HTERT RPE-1 (cell line): ENCODE data around the gene CNTN6.

Source experiments
- in situ Hi-C: fragments of 300-500 bp; cut with MboI; formaldehyde crosslinking; loops from 4 replicates; pipeline ENCODE4 v1.14.3; 2020; ENCODE audit warnings: low sequenced_read_pairs

CNTN6 gene

DNA sequence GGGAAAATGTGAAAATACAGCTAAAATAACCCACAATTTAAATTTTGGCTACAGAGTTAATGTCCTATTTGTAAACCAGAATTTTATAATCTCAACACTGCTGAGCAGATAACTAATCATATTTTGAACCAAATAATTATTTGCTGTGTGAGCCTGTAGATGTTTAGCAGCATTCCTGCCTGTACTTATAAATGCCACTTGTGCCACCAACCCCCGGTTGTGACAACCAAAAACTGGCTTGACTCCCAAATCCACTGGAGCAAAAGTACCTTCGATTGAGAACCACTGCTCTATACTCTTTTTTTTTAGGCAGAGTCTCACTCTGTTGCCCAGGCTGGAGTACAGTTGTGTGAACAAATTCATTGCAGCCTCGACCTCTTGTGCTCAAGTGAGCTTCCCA lies 78.5 kb downstream of the CNTN6 start:
- in situ Hi-C loops = no loop called here

DNA sequence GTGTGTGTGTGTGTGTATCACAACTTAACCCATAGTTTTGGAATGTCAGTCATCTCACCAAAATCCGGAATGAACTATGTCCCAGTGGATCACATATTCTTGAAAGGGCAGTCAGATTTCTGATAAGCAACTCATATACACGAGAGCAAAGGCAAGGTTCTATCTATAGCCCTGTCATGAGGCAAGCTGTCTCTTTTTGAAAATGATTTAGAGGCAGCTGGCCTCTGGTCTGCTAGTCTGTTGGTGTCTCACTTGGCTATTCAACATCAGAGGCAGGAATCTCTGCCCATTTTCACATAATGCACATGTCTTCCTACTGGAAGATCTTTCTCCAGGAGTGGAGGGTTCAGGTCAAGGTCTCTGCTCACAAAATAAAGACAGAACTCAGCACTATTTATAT lies 79.8 kb downstream of the CNTN6 start:
- in situ Hi-C loops = no loop called here

DNA sequence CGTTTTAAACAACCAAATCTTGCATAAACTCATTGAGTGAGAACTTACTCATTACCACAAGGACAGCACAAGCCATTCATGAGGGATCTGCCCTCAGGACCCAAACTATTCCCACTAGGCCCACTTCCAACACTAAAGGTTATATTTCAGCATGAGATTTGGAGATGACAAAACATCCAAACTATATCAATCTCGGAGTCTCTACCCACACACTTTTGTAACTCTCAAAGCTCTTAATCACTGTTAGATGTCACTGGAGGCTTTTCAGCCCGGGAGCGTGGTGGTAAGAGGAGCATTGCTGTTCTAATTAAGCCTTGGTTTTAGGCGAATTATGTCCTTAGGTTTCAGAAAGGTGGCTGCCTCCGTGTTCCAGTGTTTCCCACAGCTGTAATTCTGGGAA lies 86.3 kb downstream of the CNTN6 start:
- in situ Hi-C loops = no loop called here

DNA sequence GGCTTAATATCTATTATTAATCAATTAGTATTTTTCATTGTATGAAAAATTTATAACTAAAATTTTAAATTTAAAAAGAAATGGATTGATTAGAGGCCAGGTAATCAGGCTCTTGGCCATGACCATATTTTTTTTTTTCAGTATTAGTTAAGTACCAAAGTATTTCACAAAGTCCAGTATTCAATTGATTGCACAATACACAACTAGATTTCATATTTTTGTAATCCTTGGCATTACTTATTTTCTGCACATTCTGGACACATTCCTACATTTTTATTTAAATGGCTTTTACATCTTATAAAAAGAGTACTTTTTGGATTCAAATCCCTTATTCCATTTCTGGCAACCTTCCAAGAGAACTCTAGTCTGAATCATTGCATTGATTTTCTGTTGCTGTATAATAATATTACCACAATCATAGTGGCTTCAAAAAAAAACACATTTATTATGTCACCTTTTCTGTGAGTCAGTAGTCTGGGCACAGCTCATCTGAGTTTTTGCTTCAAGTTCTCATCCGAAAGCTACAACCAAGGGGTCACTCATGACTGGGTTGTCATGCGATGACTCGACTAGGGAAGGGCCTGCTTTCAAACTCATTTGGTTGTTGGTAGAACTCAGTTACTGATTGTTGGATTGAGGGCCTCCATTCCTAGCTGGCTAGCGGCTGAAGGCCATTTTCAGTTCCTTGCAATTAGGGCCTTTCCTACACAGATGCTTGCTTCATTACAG lies 90.7 kb downstream of the CNTN6 start:
- in situ Hi-C loops = no loop called here

DNA sequence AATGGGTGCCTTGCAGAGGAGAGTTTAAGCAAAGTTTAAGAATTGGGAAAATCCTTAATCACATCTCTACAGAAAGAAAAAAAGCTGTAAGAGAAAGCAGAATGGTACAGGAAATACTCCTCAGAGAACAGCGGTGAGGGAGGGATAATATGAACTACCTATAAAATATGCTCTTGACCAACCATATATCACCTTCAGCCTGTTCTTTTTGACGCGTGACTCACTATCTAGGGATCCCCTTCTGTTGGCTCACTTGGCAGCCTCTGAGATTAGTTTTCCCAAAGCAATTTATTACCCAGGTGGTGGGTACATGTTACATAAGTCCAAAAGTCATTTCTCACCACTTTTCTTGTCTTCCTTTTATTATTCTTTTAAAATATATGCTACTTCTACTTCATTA lies 97.7 kb downstream of the CNTN6 start:
- in situ Hi-C loops = no loop called here

DNA sequence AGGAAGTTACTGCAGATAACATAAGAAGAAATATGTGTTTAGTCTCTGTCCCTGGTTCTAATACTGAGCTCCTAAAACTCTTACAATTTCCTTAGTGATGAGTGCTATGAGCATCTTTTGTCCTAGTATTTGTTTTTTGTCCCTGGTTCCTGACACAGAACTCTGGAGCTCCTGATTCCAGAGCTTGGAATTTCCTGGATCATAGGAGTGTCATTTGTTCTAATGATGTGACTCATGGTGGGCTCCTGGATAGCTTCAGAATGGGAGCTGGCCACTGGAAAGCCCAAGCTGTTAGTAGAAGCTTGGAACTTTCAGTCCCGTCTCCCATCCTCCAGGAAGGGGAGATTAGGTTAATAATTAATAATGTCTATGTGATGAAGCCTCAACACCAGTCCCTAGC lies 98.2 kb downstream of the CNTN6 start:
- in situ Hi-C loops = no loop called here

DNA sequence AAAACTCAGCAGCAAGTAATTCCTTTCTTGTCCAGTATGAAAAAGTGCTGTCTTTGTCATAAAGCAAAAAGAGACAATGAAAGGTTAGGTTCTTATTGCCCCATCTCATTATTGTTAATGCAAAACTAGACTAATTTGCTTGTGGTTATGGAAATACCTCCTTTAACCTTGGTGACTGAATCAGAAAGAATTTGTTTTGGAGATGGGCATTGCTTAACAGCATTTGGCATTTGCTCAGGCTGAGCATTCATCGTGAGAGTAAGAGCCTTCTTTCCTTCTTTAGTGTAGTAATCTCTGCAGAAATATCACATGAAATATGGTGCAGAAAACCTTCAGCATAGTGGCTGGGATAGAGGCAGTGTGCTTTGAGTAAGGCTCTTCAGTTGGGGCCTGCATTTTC lies 103.1 kb downstream of the CNTN6 start:
- in situ Hi-C loops = no loop called here

DNA sequence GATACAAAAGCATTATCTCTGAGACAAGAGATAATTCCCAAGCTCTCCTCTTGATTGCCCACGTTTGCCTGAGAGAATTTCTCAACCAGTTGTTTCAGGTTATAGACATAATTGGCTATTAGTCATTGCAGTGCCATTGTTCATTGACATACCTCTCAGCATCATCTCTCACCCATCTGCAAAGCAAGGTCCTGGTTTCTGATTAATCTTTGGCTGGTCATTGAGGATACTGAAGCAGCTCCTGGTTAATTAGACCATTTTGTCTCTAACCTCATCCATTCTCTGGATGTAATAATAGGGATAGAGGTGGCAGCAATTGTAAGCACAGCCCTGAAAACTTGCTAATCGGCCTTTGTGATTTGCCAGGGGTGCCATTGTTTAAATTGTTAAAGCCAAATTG lies 104.2 kb downstream of the CNTN6 start:
- in situ Hi-C loops = no loop called here

DNA sequence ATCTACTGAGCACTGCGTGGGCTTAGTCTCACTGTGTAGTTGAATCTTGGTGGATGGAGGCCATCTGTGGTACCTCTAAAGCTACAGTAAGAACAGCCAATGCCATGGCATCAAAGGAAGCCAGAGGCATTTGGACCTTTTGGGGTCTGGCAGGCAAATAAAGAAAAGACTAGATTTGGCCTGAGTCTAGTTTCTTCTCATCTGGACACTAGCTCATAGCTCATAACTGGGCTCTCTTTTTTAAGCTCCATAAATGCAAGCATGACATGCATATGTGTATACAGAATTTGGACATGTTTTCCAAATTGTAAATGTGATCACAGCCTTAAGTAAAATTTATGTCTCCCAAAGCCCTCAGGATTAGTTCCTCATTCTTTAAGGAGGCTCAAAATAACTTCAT lies 107.5 kb downstream of the CNTN6 start:
- in situ Hi-C loops = no loop called here

DNA sequence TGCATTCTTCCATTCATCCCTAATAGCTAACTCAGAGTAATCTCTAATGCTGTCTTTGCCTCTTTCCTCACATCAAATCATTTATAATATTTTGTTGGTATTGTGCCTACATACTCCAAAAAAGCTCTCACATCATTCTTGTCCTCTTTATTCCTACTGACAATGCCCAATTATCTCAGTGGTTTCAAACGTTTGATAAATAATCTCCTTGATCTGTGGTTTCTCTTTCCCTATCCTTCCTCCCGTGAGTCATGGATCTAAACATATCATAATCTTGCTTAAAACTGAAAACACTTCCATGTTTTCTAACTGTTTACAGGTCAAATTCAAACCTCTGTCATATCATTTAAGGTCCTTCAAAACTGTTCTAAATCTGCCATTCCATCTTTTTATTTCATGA lies 115.1 kb downstream of the CNTN6 start:
- in situ Hi-C loops = no loop called here

DNA sequence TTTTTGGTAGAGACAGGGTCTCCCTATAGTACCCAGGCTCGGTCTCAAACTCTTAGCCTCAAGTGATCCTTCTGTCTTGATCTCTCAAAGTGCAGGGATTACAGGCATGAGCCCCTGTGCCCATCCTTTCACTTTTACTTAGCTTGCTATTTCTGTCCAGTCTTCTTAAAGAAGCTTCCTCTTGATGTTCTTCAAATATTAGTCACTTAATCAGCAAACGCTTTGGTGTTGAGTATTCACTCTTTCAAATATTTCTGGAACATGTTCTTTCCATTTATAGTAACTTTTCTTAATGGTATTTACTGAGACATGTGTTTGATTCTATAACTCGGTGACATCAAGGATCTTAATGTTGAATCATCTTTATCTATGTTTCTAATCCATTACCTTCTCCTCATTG lies 122.1 kb downstream of the CNTN6 start:
- in situ Hi-C loops = no loop called here

DNA sequence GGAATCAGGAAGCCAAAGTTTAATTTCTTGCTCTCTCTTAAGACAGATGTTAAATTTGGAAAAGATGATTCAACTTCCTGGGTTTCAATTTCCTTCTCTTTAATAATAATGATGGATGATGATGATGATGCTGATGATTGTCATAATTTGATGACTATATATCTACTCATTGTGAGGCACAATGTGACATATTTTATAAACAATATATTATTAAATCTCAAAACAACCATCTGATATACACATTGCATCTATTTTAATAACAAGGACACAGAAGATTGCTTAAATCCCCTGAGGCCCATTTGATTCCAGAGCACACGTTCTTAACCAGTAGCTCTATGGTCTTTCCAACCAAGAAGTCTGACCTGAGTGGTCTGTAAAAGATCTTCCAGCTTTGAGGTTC lies 124.0 kb downstream of the CNTN6 start:
- in situ Hi-C loops = no loop called here

DNA sequence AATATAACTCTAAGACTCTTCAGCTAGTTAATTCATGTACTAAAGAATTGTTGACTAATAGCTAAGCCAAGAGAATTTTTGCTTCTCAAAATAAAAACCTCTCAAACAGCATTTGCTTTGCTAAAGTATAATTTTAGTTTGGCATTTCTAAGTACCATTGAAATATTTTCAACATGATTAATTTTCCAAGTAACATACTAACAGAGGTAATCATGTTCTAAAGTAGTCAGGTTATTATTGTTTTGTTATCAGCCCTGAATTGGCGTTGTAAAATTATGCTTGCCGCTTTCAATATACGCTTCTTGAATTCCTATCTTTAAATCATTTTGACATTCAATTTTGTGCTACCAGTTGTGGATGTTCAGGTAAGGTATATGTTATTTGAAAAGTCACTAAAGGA lies 134.3 kb downstream of the CNTN6 start:
- in situ Hi-C loops = no loop called here

DNA sequence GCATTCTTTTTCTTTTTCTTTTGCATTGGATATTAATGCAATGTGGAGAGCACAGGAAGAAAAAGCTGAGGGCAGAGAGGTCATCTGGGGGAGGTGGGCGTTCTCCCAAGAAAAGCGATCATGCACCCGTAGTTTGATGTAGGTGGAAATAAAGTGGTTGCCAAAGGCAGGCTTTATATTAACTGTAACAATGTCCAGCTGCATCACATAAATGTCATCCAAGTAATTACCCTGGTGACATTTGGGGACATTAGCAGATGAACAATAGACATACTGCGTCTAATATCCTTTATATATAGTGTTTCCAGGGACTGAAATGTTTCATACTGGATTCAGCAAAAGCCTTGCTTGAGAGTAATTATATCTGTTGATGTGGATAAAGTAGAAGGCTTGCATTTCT lies 135.5 kb downstream of the CNTN6 start:
- in situ Hi-C loops = no loop called here

DNA sequence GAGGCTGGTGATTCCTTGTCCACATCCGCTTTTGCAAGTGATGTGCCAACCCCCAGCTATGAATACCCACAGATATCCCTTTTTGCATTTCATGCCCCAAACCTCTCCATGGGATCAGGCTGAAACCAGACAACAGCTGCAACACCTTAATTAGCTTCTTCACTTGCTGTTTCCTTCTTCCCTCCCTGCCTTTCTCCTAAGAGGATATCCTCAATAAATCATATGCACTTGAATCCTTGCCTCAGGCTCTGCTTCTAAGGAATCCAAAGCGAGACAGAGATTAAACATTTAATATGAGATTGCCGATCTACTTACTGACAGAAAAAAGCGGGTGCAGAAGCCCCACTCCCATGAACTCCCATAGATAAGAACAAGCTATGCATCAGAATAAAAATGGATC lies 138.1 kb downstream of the CNTN6 start:
- in situ Hi-C loops = no loop called here

DNA sequence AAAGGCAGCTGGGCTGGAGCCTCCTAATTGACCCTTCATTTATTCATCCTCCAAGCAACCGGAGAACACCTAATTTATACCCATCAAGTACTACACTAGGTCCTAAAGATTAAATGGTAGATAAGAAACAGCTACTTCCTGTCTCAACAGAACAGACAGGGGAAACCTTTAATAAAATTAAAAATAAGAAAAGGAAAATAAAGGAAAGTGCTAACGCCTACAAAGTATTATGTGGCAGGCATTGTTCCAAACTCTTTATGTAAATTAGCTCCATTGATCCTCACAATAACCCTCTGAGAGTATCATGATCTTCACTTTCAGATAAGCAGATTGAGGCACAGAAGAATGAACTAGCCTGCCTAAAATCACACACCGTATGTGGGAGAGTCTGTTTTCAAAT lies 139.5 kb downstream of the CNTN6 start:
- in situ Hi-C loops = no loop called here

DNA sequence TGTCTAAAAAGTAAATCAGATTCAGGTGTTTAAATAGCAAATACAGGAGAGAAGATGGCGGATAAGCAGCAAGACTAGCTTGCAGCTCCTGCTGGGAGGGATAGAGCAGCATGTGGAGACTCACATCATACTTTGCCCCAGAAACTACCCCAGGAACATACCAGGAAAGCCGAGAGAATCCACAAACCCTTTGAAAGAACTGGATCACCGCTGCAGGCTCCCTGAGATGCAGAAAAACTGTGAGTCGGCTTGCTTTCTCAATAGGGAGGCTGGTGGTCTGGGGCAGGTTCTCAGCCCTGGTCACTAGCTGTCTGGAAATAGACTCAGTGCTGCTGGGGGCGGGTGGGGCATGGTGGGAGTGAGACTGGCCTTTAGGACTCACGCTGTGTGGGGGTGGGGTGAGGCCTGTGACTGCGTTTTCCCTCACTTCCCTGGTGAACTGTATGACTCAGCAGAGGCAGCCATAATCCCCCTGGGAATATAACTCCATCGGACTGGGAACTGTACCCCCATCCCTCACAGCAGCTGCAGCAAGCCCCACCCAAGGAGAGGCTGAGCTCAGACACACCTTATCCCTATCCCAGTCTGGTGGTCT lies 142.8 kb downstream of the CNTN6 start:
- in situ Hi-C loops = no loop called here

DNA sequence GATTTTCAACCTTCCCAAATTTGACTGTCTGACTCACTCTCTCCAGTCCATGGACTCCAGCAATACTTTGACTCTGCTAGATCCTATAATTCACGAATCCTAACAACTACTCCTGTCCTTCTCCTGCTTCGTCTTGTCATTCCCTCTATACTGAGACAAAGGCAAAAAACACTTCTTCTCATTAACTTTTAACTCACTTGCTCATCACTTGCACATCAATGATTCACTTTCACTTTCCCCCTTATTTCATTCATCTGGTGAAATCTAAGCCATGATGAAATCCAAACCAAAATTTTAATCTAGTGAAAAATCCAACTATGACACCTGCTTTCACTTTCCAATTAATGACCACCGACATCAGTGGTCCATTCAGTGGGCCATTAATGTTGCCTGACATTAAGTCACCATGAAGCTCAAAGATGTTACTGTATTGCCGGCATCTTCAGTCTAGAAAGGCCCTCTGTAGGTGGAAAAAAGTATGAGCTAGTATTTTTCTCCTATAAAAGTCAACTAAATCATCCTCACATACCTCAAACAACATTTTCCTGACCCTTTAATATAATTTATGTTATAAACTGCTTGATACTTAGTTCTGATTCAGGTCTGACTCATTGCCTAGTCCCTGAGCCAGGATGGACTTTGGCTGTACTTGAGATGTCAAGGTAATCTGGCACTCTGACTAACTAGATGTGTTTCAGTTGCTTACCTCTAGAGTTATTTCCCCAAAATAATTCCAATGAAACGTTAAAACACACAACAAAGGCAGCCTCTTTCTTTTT lies 158.6 kb downstream of the CNTN6 start:
- in situ Hi-C loops = no loop called here

DNA sequence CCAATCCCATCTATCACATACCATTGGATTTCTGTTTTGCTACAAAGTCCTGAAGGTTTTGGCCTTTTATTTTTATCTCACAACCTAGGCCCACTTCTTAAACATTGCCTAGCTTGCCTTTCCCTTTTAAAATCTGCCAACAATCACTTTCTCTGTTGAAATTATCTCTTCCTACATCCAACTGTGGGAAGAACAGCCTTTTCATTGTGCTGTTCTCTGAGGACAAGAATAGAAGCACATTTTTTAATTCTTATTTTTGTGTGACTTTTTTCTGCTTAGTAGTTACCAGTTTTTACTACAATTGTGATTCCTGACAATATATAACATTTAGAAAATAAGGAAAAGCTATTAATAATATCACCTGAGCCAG lies 159.2 kb downstream of the CNTN6 start:
- in situ Hi-C loops = no loop called here

DNA sequence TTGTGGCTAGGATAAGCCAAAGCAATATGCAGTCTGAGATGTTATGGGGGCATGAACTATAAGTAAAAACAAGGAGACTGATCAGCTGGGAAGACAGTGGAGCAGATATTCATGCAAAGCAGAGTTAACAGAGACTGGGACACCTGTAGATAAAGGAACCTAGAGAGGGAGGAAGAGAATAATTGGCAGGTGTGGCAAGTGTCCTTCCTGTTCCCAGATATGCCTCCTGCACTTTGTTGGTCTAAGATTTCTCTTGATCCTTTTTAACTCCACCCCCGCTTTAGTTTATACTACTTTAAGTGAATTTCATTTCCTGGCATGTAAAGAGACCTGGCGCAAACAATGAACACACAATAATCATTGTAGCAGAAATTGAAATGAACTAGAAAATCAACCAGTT lies 169.4 kb downstream of the CNTN6 start:
- in situ Hi-C loops = no loop called here

DNA sequence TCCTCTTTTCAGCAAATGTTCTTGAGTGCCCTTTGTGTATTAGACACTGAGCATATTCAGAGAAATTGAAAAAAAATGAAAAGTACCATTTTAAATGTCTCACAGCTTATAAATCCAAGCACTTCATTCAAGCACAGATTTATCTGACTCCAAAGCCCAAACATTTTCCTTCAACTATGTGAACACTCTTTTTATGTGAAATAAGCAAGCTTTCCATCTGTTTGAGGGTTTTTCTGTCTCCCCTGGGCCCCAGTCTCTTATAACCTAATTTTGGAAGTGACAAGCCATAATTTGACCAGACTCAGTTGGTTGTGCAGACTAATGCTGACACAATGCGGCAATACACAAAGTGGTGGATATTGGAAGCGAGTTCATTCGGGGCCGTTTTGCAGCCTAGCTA lies 170.3 kb downstream of the CNTN6 start:
- in situ Hi-C loops = no loop called here

DNA sequence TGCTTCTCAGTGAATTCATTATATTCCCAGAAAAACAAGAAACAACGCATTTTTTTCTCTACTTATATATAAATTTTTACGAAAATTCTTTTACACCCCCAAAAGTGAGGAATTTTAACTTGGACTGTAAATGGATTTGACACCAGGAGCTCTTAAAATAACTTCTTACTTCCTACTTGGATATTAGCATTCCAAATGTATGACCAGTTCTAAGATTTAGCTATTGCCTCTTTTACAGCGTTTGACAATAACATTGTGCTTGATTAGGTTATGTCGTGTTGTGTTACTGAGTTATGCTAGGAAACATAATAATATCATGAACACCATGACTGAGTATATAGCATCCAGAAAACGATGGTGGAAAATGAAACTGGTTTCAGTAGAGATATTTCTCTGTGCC lies 177.0 kb downstream of the CNTN6 start:
- in situ Hi-C loops = no loop called here
